Loucy (cell line): ENCODE results near the gene TMEM247.

ENCODE experiments used
- H2AFZ ChIP-seq: fragments of 200-600 bp; sonication (generic); 2 replicates; pipeline ENCODE4 v1.6.0; 2016; ENCODE audit warnings: antibody characterized with exemption, mild to moderate bottlenecking, low read length, moderate library complexity
- H3F3A ChIP-seq: fragments of 200-600 bp; 2 replicates; pipeline ENCODE4 v1.6.0; 2016; ENCODE audit warnings: antibody characterized with exemption, low read depth, mild to moderate bottlenecking
- H3K27me3 ChIP-seq: fragments of 200-600 bp; sonication (generic); 2 replicates; pipeline ENCODE4 v1.6.1; 2014; ENCODE audit warnings: low read length, mild to moderate bottlenecking; ENCODE audit not compliant: insufficient read depth, poor library complexity, severe bottlenecking
- H3K36me3 ChIP-seq: fragments of 200-600 bp; sonication (generic); 2 replicates; pipeline ENCODE4 v1.6.1; 2016; ENCODE audit warnings: low read length; ENCODE audit not compliant: insufficient read depth
- H3K4me1 ChIP-seq: fragments of 200-600 bp; sonication (generic); 2 replicates; pipeline ENCODE4 v1.5.1; 2014; ENCODE audit warnings: low read length, mild to moderate bottlenecking; ENCODE audit not compliant: insufficient read depth, poor library complexity, severe bottlenecking
- H3K4me2 ChIP-seq: fragments of 200-600 bp; sonication (generic); 2 replicates; pipeline ENCODE4 v1.6.0; 2014; ENCODE audit warnings: antibody characterized with exemption, low read length, low read depth, mild to moderate bottlenecking; ENCODE audit not compliant: poor library complexity, severe bottlenecking
- H3K4me3 ChIP-seq: fragments of 200-600 bp; sonication (generic); 2 replicates; pipeline ENCODE4 v1.5.1; 2014; ENCODE audit warnings: low read length, mild to moderate bottlenecking, mixed read lengths; ENCODE audit not compliant: poor library complexity, severe bottlenecking
- H3K79me2 ChIP-seq: fragments of 200-600 bp; sonication (generic); 2 replicates; pipeline ENCODE4 v1.6.1; 2014; ENCODE audit warnings: low read length; ENCODE audit not compliant: insufficient read depth
- H3K9ac ChIP-seq: fragments of 200-600 bp; sonication (generic); 2 replicates; pipeline ENCODE4 v1.6.0; 2014; ENCODE audit warnings: mild to moderate bottlenecking, low read depth, low read length, moderate library complexity; ENCODE audit not compliant: poor library complexity, severe bottlenecking
- H3K9me2 ChIP-seq: fragments of 200-600 bp; sonication (generic); replicated peaks from 2 replicates; pipeline ENCODE4 v1.6.1; 2016; ENCODE audit warnings: low read depth, low read length, mixed read lengths
- H3K9me3 ChIP-seq: fragments of 200-600 bp; sonication (generic); 2 replicates; pipeline ENCODE4 v1.6.1; 2014; ENCODE audit warnings: mild to moderate bottlenecking, antibody characterized with exemption, low read length, low read depth; ENCODE audit not compliant: insufficient read depth
- H4K20me1 ChIP-seq: fragments of 200-600 bp; sonication (generic); 2 replicates; pipeline ENCODE4 v1.6.0; 2014; ENCODE audit warnings: antibody characterized with exemption, low read length, mild to moderate bottlenecking; ENCODE audit not compliant: insufficient read depth, poor library complexity, severe bottlenecking
- EZH2phosphoT487 ChIP-seq: fragments of 200-600 bp; IDR thresholded peaks from 2 replicates; pipeline ENCODE4 v1.6.1; 2018; ENCODE audit warnings: antibody characterized with exemption, mild to moderate bottlenecking, moderate library complexity, borderline replicate concordance
- TF ChIP-seq, protein P1 (sequence below): fragments of 200-600 bp; sonication (generic); conservative IDR thresholded peaks from 2 replicates; pipeline ENCODE4 v1.5.1; 2014; ENCODE audit warnings: mild to moderate bottlenecking, antibody characterized with exemption, low read length

Gene TMEM247

DNA sequence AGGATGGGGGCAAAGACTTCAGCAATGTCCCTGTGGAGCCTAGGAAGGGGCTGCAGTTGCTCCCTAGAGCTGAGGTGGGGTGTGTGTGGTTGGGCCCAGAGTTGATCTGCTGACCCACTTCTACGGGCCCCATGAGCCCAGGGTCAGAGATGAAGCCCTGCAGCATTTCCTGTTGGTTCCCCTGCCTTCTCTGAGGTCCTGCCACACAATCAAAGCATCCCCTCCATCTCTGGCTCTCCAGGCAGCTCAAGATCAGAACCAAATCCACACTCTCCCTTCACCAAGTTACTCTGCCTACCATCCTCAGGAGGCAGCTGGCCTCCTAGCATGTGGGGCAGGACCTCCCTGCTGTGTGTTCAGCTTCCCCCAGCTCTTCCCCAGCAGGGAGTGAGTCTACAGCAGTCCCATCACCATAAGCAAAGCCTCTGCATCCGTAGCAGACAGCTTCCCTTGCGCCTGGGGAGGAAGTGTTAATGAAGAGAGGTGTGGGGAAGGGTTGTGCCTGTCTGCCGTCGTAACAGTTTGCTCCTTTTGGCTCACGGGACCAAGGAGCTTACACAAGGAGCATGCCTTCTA, 26.9 kb downstream of the TMEM247 start:
- Histone ChIP-seq H3K4me3 (no peak overlapping the region), H3F3A (no peaks in the 10 kb centered on the region), H3K4me2 (no peak overlapping the region), H2AFZ (no peak overlapping the region), H3K4me1 (no peaks in the 10 kb centered on the region), H3K36me3 (no peaks in the 10 kb centered on the region), H3K9ac (no peak overlapping the region), H3K9me2 (no peaks in the 10 kb centered on the region), H3K27me3 (no peaks in the 10 kb centered on the region), H3K9me3 (no peaks in the 10 kb centered on the region), H3K79me2 (no peaks in the 10 kb centered on the region), H4K20me1 (no peaks in the 10 kb centered on the region)
- TF ChIP-seq, protein P1, sequence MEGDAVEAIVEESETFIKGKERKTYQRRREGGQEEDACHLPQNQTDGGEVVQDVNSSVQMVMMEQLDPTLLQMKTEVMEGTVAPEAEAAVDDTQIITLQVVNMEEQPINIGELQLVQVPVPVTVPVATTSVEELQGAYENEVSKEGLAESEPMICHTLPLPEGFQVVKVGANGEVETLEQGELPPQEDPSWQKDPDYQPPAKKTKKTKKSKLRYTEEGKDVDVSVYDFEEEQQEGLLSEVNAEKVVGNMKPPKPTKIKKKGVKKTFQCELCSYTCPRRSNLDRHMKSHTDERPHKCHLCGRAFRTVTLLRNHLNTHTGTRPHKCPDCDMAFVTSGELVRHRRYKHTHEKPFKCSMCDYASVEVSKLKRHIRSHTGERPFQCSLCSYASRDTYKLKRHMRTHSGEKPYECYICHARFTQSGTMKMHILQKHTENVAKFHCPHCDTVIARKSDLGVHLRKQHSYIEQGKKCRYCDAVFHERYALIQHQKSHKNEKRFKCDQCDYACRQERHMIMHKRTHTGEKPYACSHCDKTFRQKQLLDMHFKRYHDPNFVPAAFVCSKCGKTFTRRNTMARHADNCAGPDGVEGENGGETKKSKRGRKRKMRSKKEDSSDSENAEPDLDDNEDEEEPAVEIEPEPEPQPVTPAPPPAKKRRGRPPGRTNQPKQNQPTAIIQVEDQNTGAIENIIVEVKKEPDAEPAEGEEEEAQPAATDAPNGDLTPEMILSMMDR: no peak
- no peak for TF ChIP-seq EZH2phosphoT487

DNA sequence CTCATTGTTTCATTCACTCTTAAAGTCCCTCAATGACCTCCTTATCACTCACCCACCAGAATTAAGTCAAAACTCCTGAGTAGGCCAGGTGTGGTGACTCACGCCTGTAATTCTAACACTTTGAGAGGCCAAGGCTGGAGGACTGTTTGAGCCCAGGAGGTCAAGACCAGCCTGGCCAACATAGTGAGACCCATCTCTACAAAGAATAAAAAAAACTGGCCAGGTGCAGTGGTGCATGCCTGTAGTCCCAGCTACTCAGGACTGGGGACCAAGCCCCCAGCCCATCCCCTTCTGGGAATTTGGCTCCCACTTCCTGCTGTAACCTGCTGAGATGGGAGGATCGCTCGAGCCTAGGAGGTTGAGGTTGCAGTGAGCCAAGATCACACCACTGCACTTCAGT, 28.9 kb downstream of the TMEM247 start:
- Histone ChIP-seq H3K4me1 (peaks cover 6% of the 10 kb centered on the region), H3F3A (no peaks in the 10 kb centered on the region), H3K36me3 (no peaks in the 10 kb centered on the region), H3K4me2 (no peak overlapping the region), H4K20me1 (no peaks in the 10 kb centered on the region), H3K79me2 (no peaks in the 10 kb centered on the region), H3K27me3 (no peaks in the 10 kb centered on the region), H3K4me3 (no peak overlapping the region), H3K9ac (no peak overlapping the region), H2AFZ (no peak overlapping the region), H3K9me2 (no peaks in the 10 kb centered on the region), H3K9me3 (no peaks in the 10 kb centered on the region)
- TF ChIP-seq, protein P1: no peak
- no peak for TF ChIP-seq EZH2phosphoT487

DNA sequence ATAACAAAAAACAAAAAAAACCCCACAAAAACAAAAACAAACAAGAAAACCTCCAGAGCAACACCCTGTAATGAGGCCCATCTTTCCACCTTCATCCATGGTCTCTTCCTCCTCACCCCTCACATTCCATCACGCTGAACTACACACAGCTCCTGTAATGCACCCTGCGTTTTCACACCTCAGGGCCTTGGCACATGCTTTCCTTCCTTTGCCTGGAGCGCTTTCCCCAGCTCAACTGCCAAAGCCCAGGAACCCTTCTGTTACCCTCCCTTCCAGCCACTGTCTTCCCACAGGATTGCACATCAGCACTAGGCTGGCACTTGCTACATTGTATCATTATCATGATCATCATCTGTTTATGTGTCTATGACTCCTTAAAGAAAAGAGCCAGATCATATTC, 29.4 kb downstream of the TMEM247 start:
- no peaks in the 10 kb centered on the region for H3K9me2 ChIP-seq
- no peak for TF ChIP-seq EZH2phosphoT487
- TF ChIP-seq, protein P1: no peak
- H3K27me3 ChIP-seq: no peaks in the 10 kb centered on the region
- H3K36me3 ChIP-seq: no peaks in the 10 kb centered on the region
- H3K4me1 ChIP-seq: peaks cover 6% of the 10 kb centered on the region
- no peak overlapping the region for H3K4me3 ChIP-seq
- no peak overlapping the region for H3K4me2 ChIP-seq
- no peak overlapping the region for H2AFZ ChIP-seq
- no peaks in the 10 kb centered on the region for H3K9me3 ChIP-seq
- no peaks in the 10 kb centered on the region for H3K79me2 ChIP-seq
- no peaks in the 10 kb centered on the region for H4K20me1 ChIP-seq
- no peak overlapping the region for H3K9ac ChIP-seq
- H3F3A ChIP-seq: no peaks in the 10 kb centered on the region
